Measurements from ENCODE around the gene COX5B. TPM values are rescaled to one million over a fixed set of nuclear protein-coding genes. Genes with fewer than 3 reads are reported as not detected.

The COX5B gene
- total and polyA plus RNA-seq, 9 of the 15 experiments (the other 6 are each of a cell fraction or from before 2014, with no cell fraction given) = 154 to 1,424 (median 487) TPM

DNA sequence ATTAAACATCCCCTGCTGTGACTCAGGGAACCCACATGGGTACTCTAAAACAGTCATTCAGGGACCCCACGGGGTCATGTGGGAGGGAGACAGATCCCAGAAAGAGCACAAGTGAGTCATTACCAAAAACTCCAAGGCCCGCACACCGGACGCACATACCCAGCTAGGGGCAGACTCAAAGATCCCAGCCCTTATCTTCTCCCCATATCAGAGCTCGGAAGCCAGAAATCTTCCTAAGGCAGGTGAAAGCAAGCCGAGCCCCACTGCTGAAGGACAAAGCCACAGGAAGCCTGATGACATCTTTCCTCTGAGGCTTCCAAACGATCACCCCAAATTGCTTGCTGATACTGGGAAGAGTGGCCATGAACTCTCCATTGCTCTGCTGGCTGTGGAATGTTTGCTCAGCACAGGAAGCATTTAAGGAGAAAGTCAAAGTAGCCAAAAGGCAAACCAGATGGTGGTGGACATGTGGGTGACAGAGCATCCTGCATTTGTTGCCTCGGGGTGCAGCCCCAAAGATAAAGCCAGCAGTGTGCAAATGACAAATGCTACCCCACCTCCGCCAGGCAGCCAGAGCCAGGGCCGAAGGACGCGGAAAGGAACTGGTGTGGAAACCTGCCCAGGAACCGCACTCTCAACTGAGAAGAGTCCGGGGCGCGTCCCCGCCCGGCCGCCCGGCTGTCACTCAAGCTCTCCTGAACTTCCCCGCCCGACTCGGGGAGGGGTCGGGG lies 17.2 kb downstream of the COX5B start (continued):
- TF ChIP-seq HLTF (IDR thresholded peaks at IDR 0.05) (0 out of 2 replicates have a peak, but pooled peaks have one; percentile 28), CBX3 (IDR thresholded peaks at IDR 0.05; ENCODE audit: borderline replicate concordance in 1 of 2, low read length in 2 of 2) (no peak), LCOR (CRISPR knock-in tag; IDR thresholded peaks at IDR 0.05) (peak; percentile 77; the same call in 1 of the 2 replicates), SNRNP70 (optimal IDR thresholded peaks at IDR 0.05; ENCODE audit: low read depth, low read length) (no peak), YY1 (IDR thresholded peaks at IDR 0.05; ENCODE audit: borderline replicate concordance in 1 of 3, control insufficient read depth in 1 of 3, extremely low read depth in 1 of 3, insufficient read depth in 3 of 3, insufficient read length in 1 of 3, insufficient replicate concordance in 2 of 3, low read depth in 1 of 3, low read length in 2 of 3) (peak in 1 of 3 experiments; percentile 4), ADNP (tag; IDR thresholded peaks at IDR 0.05) (no peak), GABPB1 (CRISPR knock-in tag; IDR thresholded peaks at IDR 0.05) (0 out of 2 replicates have a peak, but pooled peaks have one; percentile 35), EGR1 (conservative IDR thresholded peaks at IDR 0.05) (peak; percentile 34; the same call in 1 of the 2 replicates), KLF16 (IDR thresholded peaks at IDR 0.05) (no peak), ARID2 (IDR thresholded peaks at IDR 0.05) (no peak), MTA3 (IDR thresholded peaks at IDR 0.05; ENCODE audit: borderline replicate concordance) (peak; percentile 13; the same call in 1 of the 2 replicates), HSF4 (CRISPR knock-in tag; IDR thresholded peaks at IDR 0.05; ENCODE audit: borderline replicate concordance) (no peak), TRIM24 (IDR thresholded peaks at IDR 0.05) (no peak), ATF7 (IDR thresholded peaks at IDR 0.05) (peak; percentile 42; the same call in 1 of the 2 replicates), SMARCB1 (IDR thresholded peaks at IDR 0.05; ENCODE audit: insufficient read length, low read depth) (no peak), MBD2 (IDR thresholded peaks at IDR 0.05; ENCODE audit: borderline replicate concordance, low read depth) (no peak), HOXB6 (CRISPR knock-in tag; IDR thresholded peaks at IDR 0.05; ENCODE audit: borderline replicate concordance) (no peak), LEF1 (IDR thresholded peaks at IDR 0.05) (peak; percentile 27; the same call in 1 of the 2 replicates), TGIF2 (CRISPR knock-in tag; IDR thresholded peaks at IDR 0.05) (no peak), KAT8 (IDR thresholded peaks at IDR 0.05; ENCODE audit: low read depth) (no peak), KDM2B (CRISPR knock-in tag; IDR thresholded peaks at IDR 0.05) (no peak), RAD51 (IDR thresholded peaks at IDR 0.05; ENCODE audit: borderline replicate concordance, low read depth) (no peak), FOXJ2 (tag; IDR thresholded peaks at IDR 0.05) (no peak), MAFF (IDR thresholded peaks at IDR 0.05; ENCODE audit: low read length) (no peak)
- TF ChIP-seq, protein P1, sequence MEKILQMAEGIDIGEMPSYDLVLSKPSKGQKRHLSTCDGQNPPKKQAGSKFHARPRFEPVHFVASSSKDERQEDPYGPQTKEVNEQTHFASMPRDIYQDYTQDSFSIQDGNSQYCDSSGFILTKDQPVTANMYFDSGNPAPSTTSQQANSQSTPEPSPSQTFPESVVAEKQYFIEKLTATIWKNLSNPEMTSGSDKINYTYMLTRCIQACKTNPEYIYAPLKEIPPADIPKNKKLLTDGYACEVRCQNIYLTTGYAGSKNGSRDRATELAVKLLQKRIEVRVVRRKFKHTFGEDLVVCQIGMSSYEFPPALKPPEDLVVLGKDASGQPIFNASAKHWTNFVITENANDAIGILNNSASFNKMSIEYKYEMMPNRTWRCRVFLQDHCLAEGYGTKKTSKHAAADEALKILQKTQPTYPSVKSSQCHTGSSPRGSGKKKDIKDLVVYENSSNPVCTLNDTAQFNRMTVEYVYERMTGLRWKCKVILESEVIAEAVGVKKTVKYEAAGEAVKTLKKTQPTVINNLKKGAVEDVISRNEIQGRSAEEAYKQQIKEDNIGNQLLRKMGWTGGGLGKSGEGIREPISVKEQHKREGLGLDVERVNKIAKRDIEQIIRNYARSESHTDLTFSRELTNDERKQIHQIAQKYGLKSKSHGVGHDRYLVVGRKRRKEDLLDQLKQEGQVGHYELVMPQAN (IDR thresholded peaks at IDR 0.05; ENCODE audit: borderline replicate concordance) = no peak
- TF ChIP-seq, protein P2, sequence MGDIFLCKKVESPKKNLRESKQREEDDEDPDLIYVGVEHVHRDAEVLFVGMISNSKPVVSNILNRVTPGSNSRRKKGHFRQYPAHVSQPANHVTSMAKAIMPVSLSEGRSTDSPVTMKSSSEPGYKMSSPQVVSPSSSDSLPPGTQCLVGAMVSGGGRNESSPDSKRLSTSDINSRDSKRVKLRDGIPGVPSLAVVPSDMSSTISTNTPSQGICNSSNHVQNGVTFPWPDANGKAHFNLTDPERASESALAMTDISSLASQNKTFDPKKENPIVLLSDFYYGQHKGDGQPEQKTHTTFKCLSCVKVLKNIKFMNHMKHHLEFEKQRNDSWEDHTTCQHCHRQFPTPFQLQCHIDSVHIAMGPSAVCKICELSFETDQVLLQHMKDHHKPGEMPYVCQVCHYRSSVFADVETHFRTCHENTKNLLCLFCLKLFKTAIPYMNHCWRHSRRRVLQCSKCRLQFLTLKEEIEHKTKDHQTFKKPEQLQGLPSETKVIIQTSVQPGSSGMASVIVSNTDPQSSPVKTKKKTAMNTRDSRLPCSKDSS (IDR thresholded peaks at IDR 0.05; ENCODE audit: low read depth, partially characterized antibody) = no peak

Measured in K562 (cell line).